Measurements from ENCODE around the gene TAF1B.

The TAF1B gene

GRCh38 chr2:9800975-9801726, 42.1 kb upstream of the TAF1B start:
- Histone ChIP-seq H3K36me3 (ENCODE audit: control insufficient read depth, insufficient read depth, low read length) (no peaks in the 10 kb centered on the region), H3K9me3 (ENCODE audit: control insufficient read depth, insufficient read depth, low read length) (no peaks in the 10 kb centered on the region), H3K4me3 (ENCODE audit: low read depth, low read length) (no peak overlapping the region), H3K4me1 (ENCODE audit: control insufficient read depth, insufficient read depth, low read length) (no peaks in the 10 kb centered on the region), H3K27me3 (ENCODE audit: control insufficient read depth, insufficient read depth, low read length) (no peaks in the 10 kb centered on the region), H3K9ac (ENCODE audit: low read depth, low read length) (no peak overlapping the region)

GRCh38 chr2:9802576-9802993, 40.7 kb upstream of the TAF1B start:
- H3K27me3 ChIP-seq (ENCODE audit: control insufficient read depth, insufficient read depth, low read length): no peaks in the 10 kb centered on the region
- no peak overlapping the region for H3K9ac ChIP-seq (ENCODE audit: low read depth, low read length)
- H3K4me1 ChIP-seq (ENCODE audit: control insufficient read depth, insufficient read depth, low read length): no peaks in the 10 kb centered on the region
- no peaks in the 10 kb centered on the region for H3K36me3 ChIP-seq (ENCODE audit: control insufficient read depth, insufficient read depth, low read length)
- no peak overlapping the region for H3K4me3 ChIP-seq (ENCODE audit: low read depth, low read length)
- H3K9me3 ChIP-seq (ENCODE audit: control insufficient read depth, insufficient read depth, low read length): no peaks in the 10 kb centered on the region

GRCh38 chr2:9803023-9803805, 40.1 kb upstream of the TAF1B start:
- Histone ChIP-seq H3K4me3 (ENCODE audit: low read depth, low read length) (no peak overlapping the region), H3K27me3 (ENCODE audit: control insufficient read depth, insufficient read depth, low read length) (no peaks in the 10 kb centered on the region), H3K4me1 (ENCODE audit: control insufficient read depth, insufficient read depth, low read length) (no peaks in the 10 kb centered on the region), H3K36me3 (ENCODE audit: control insufficient read depth, insufficient read depth, low read length) (no peaks in the 10 kb centered on the region), H3K9ac (ENCODE audit: low read depth, low read length) (no peak overlapping the region), H3K9me3 (ENCODE audit: control insufficient read depth, insufficient read depth, low read length) (no peaks in the 10 kb centered on the region)

GRCh38 chr2:9805435-9806297, 37.6 kb upstream of the TAF1B start:
- no peak overlapping the region for H3K9ac ChIP-seq (ENCODE audit: low read depth, low read length)

GRCh38 chr2:9806298-9806610, 37.0 kb upstream of the TAF1B start:
- no peaks in the 10 kb centered on the region for H3K36me3 ChIP-seq (ENCODE audit: control insufficient read depth, insufficient read depth, low read length)
- no peaks in the 10 kb centered on the region for H3K27me3 ChIP-seq (ENCODE audit: control insufficient read depth, insufficient read depth, low read length)
- H3K9me3 ChIP-seq (ENCODE audit: control insufficient read depth, insufficient read depth, low read length): no peaks in the 10 kb centered on the region
- no peak overlapping the region for H3K4me3 ChIP-seq (ENCODE audit: low read depth, low read length)
- H3K9ac ChIP-seq (ENCODE audit: low read depth, low read length): no peak overlapping the region
- no peaks in the 10 kb centered on the region for H3K4me1 ChIP-seq (ENCODE audit: control insufficient read depth, insufficient read depth, low read length)

More at GRCh38 chr2:9805435-9806297, 37.6 kb upstream of the TAF1B start:
- Histone ChIP-seq H3K36me3 (ENCODE audit: control insufficient read depth, insufficient read depth, low read length) (no peaks in the 10 kb centered on the region), H3K4me3 (ENCODE audit: low read depth, low read length) (no peak overlapping the region), H3K4me1 (ENCODE audit: control insufficient read depth, insufficient read depth, low read length) (no peaks in the 10 kb centered on the region), H3K27me3 (ENCODE audit: control insufficient read depth, insufficient read depth, low read length) (no peaks in the 10 kb centered on the region), H3K9me3 (ENCODE audit: control insufficient read depth, insufficient read depth, low read length) (no peaks in the 10 kb centered on the region)

- Histone ChIP-seq H3K9me3 (ENCODE audit: control insufficient read depth, insufficient read depth, low read length) (no peaks in the 10 kb centered on the region), H3K4me3 (ENCODE audit: low read depth, low read length) (no peak overlapping the region), H3K4me1 (ENCODE audit: control insufficient read depth, insufficient read depth, low read length) (no peaks in the 10 kb centered on the region), H3K27me3 (ENCODE audit: control insufficient read depth, insufficient read depth, low read length) (no peaks in the 10 kb centered on the region), H3K36me3 (ENCODE audit: control insufficient read depth, insufficient read depth, low read length) (no peaks in the 10 kb centered on the region), H3K9ac (ENCODE audit: low read depth, low read length) (no peak overlapping the region)
These were observed 36.6 kb upstream of the TAF1B start for GRCh38 chr2:9806656-9807055.

- Histone ChIP-seq H3K4me3 (ENCODE audit: low read depth, low read length) (no peak overlapping the region), H3K36me3 (ENCODE audit: control insufficient read depth, insufficient read depth, low read length) (no peaks in the 10 kb centered on the region), H3K9ac (ENCODE audit: low read depth, low read length) (no peak overlapping the region), H3K27me3 (ENCODE audit: control insufficient read depth, insufficient read depth, low read length) (no peaks in the 10 kb centered on the region), H3K9me3 (ENCODE audit: control insufficient read depth, insufficient read depth, low read length) (no peaks in the 10 kb centered on the region), H3K4me1 (ENCODE audit: control insufficient read depth, insufficient read depth, low read length) (no peaks in the 10 kb centered on the region)
These were observed 36.2 kb upstream of the TAF1B start for GRCh38 chr2:9807056-9807455.

GRCh38 chr2:9807555-9808305, 35.5 kb upstream of the TAF1B start:
- no peaks in the 10 kb centered on the region for H3K9me3 ChIP-seq (ENCODE audit: control insufficient read depth, insufficient read depth, low read length)
- no peaks in the 10 kb centered on the region for H3K4me1 ChIP-seq (ENCODE audit: control insufficient read depth, insufficient read depth, low read length)
- no peak overlapping the region for H3K9ac ChIP-seq (ENCODE audit: low read depth, low read length)
- no peak overlapping the region for H3K4me3 ChIP-seq (ENCODE audit: low read depth, low read length)
- H3K27me3 ChIP-seq (ENCODE audit: control insufficient read depth, insufficient read depth, low read length): no peaks in the 10 kb centered on the region
- no peaks in the 10 kb centered on the region for H3K36me3 ChIP-seq (ENCODE audit: control insufficient read depth, insufficient read depth, low read length)

GRCh38 chr2:9808334-9809063, 34.8 kb upstream of the TAF1B start:
- H3K4me3 ChIP-seq (ENCODE audit: low read depth, low read length): no peak overlapping the region
- H3K36me3 ChIP-seq (ENCODE audit: control insufficient read depth, insufficient read depth, low read length): no peaks in the 10 kb centered on the region
- no peaks in the 10 kb centered on the region for H3K27me3 ChIP-seq (ENCODE audit: control insufficient read depth, insufficient read depth, low read length)
- no peaks in the 10 kb centered on the region for H3K9me3 ChIP-seq (ENCODE audit: control insufficient read depth, insufficient read depth, low read length)
- H3K9ac ChIP-seq (ENCODE audit: low read depth, low read length): no peak overlapping the region
- no peaks in the 10 kb centered on the region for H3K4me1 ChIP-seq (ENCODE audit: control insufficient read depth, insufficient read depth, low read length)

- Histone ChIP-seq H3K36me3 (ENCODE audit: control insufficient read depth, insufficient read depth, low read length) (no peaks in the 10 kb centered on the region), H3K4me3 (ENCODE audit: low read depth, low read length) (no peak overlapping the region), H3K27me3 (ENCODE audit: control insufficient read depth, insufficient read depth, low read length) (no peaks in the 10 kb centered on the region), H3K4me1 (ENCODE audit: control insufficient read depth, insufficient read depth, low read length) (peaks cover 1% of the 10 kb centered on the region), H3K9me3 (ENCODE audit: control insufficient read depth, insufficient read depth, low read length) (no peaks in the 10 kb centered on the region), H3K9ac (ENCODE audit: low read depth, low read length) (no peak overlapping the region)
These were observed 34.3 kb upstream of the TAF1B start for GRCh38 chr2:9809064-9809356.

Measured in iPS-15b (cell line).